Panc1 (cell line): ENCODE results near the gene TMPRSS2.

Source experiments
- CTCF ChIP-seq: fragments of 450-650 bp; IDR thresholded peaks from 2 replicates; pipeline ENCODE4 v1.5.1; 2017; ENCODE audit warnings: mild to moderate bottlenecking
- REST ChIP-seq, 2 experiments: IDR thresholded peaks; 2 replicates each; pipeline ENCODE4 v1.6.1; 2011 to 2012; ENCODE audit warnings: low read depth in 2 of 2, control low read depth in 1 of 2, low read length in 1 of 2, mild to moderate bottlenecking in 1 of 2, moderate library complexity in 1 of 2; ENCODE audit not compliant: insufficient read depth in 1 of 2

GRCh38 chr21:41451753-41452676 lies 55.9 kb downstream of the TMPRSS2 start:
- TF ChIP-seq CTCF (no peak), REST (IDR thresholded peaks at IDR 0.05; ENCODE audit: insufficient read depth in 1 of 2, low read depth in 2 of 2, low read length in 1 of 2) (no peak)
